RCC 7860 (cell line): Measurements from ENCODE around the gene RPS6KA2.
"Not testable (repeated sequence)": the region's sequence is repeated elsewhere in the genome, so short reads cannot be mapped to it uniquely, and the experiment has no call there.

Source experiments
- DNase-seq: peaks from one replicate; pipeline ENCODE4 v3.0.0-alpha.2; 2015; ENCODE audit warnings: low spot score
- FAIRE-seq: peaks from 2 replicates; lab custom pipeline; 2012; peaks lifted over from hg19 to GRCh38; lab: Jason Lieb, UNC

The RPS6KA2 gene

DNA sequence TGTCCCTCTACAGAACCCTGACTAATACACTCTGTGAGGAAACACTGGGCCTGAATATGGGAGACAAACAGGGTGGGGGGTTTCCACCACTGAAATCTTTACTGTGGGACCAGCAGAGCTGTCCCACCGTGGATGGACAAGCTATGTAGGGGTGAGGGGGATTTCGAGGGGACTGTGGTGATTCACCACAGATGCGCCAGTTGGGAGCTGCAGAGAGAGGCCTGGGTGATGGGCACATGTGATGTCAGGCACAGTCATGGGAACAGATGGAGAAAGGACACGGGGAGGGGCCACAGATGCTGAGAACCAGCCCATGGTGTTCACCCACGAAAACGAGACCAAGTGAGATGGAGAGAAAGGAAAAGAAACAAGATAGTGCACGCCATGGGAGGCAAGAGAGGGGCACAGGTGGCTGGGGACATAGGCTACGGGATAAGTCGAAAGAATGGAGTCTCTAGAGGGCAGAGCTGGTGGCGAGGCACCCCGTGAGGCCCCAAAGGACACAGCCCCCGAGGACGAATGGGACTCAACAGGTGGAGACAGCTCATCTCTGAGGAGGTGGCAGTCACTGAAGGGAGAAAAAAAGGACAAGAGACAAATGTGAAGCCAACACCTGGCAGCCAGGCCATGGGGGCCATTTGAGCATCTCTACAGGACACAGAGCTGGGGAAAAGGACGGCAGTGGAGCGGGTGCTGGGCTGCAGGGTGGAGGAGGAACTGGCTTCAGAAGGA lies 30.1 kb downstream of the RPS6KA2 start:
- DNase-seq: no peak

DNA sequence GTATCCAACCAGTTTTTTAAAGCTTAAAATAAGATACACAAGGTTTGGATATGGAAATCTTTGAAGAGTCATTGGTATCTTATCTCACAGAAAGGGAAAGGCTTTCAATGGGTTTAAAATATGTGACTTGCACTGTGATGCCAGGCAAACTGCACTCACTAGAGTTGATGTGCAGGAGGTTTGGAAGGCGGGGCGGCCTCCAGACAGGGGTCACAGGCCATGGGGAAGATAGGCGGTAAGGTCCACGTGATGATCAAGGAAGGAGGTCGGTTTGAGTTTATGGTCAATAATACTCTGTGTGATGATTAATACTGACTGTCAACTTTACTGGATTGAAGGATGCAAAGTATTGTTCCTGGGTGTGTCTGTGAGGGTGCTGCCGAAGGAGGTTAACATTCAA lies 31.1 kb downstream of the RPS6KA2 start:
- FAIRE-seq: no peak
- DNase-seq: no peak

More for the DNA sequence above, 30.1 kb downstream of the RPS6KA2 start:
- no peak for FAIRE-seq

DNA sequence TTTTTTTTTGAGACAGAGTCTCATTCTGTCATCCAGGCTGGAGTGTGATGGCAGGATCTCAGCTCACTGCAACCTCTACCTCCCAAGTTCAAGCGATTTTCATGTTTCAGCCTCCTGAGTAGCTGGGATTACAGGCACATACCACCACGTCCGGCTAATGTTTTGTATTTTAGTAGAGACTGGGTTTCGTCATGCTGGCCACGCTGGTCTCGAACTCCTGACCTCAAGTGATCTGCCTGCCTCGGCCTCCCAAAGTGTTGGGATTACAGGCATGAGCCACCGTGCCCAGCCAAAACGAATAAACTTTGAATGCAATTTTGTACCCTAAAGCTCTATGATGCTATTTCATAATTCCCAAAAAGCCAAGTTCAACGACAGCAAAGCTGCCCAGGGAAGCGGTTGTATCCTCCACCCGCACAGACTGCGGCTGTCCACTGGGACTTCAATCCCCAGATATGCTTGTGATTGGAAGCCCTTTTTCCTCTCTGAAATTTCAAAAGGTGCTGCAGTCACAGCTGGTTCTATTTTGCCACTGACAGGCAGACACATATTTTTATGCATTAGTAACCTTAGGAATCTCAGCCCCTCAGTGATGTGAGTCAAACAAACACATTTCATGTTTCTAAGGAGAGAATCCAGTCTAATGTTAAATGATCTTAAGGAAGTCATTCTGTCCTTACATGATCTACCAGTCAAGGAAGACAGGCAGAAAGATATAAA lies 31.8 kb downstream of the RPS6KA2 start:
- peak; percentile 44 for DNase-seq
- FAIRE-seq: no peak

DNA sequence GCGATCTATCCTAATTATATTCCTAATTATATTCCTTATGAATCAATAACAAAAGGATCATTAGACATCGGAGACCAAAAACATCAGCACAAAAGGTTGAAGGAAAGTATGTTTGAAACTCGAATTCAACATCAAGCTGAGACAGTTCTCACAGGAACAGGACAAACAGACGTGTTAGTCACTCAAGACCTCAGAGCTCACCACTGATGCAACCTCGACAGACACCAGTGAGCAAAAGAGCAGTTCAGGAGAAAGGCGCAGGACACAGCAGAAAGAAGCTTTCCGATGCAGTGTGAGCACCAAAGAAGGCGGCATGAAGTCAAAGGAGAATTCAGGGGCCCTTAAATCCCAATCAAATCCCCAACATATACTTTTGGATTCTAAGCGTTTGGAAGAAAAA lies 34.2 kb downstream of the RPS6KA2 start:
- FAIRE-seq (no peak), DNase-seq (no peak)

DNA sequence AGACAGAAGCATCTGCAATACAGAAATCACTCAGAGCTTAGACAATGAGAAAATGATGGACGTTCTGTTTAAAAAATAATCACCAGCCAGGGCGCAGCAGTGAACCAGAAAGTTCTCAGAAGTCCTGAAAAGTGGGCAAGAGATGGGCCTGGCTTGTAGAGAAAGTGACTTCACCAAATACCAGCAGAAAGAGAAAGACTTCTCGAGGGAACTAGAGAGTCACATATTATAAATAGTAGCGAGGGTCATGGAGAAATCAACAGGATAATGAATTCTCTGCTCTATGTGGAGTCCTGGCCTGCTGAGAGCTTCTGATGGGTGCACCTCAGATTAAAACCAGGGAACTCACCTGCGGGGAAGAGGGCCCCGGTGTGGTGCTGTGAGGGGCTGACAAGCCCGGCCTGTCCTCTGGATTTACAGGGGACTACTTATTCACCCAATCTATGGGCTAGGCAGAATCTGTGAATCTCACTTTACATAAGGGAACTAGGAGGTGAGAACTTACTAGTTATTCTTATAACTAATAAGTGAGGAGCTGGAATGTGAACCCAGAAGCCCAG lies 35.0 kb downstream of the RPS6KA2 start:
- DNase-seq: no peak
- FAIRE-seq: no peak

DNA sequence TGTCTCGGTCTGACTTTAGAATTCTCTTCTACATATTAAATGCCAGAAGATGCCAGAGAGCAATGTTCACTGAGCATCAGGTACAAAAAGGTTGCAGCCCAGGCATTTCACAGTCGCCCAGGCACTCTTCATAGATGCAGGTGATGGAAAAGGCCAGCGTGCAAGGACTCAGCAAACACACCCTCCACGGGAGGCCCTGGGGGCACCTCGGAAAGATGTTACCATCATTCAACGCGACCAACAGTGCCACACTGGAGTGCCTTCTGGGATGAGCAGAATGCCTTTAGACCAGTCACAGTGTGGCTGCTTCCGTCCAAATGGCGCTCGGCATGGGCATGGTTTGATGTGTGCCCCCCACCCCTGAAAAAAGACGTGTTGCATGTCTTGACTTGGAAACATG lies 36.0 kb downstream of the RPS6KA2 start:
- DNase-seq: no peak
- no peak for FAIRE-seq

DNA sequence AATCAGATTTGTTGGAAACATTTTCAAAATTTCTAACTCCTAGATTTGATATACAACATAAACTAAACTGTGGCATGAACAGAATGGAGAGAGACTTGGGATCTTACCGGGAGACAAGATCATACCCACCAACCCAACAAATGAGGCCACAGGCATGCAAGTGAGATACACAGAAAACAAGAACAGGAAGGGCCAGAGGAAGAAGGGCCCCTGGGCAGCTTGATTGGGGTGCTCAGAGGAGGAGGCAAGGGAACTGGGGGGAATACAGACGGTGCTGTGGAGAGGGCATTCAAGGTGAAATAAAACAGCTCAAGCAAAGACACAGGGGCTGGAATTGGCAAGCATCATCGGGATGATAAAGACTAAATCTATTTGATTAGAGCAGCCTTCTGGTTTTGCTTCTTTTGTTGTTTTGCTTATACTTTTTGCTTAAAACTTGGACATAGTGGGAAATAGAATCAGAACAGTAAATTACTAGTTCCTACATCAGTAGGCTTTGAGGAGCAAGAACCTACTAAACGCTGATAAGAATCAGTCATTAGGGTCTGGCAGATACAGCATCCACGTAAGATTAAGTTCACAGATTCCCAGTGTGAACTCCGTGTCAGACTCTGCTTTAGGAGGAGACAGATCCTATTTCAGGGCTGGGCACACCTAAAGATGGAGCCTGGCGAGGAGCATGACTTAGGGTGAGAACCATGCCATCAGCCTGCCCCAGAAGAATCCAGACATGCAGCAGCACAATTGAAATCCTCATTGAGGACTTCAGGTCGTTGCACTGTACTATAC lies 37.1 kb downstream of the RPS6KA2 start:
- no peak for FAIRE-seq
- DNase-seq: no peak

DNA sequence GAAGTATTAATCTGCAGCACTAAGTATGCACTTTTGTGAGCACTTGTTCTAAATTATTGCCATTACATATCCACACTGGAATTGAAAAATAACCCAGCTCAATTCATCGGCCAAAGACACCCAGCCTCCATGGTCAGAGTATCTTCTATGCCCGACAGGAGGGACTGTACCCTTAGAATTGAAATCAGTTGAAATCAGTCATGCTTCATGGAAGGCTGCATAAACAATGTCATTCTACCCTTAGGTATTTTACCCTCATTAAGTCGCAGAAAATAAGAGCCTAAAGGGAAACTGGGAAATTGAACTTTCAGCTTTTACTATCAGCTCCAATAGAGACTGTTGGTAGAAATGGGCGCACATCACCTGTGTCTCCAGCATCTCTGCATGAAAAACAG lies 37.7 kb downstream of the RPS6KA2 start:
- DNase-seq: no peak
- no peak for FAIRE-seq

DNA sequence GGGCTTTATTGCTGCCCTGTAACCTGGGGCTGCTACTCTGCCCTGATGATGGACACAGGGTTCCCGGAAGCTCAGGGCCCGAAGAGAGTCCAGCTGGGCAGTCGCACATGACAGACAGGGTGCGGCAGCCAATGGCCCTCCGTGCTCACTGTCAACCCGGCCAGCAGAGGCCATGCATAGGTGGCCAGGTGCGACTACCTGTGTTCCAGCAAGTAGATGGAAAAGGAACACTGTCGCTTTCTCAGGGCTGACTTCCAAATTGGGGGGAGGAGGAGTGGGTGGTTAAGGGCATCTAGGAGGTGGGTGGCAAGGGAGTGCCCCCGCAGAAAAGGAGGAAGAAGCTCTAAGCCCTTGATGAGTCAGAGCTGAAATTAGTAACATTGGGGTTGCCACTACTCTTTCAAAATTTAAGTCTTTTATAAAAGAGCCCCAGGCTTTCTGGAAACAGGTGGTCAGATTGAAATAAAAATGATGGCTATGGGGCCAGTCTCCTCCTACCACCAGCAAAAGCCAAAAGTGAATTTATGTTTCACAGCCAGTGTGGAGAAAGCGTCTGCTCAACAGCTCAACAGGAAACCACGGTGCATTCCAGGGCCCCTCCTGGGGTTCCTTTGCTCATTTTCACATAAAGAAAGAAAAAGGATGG lies 38.2 kb downstream of the RPS6KA2 start:
- no peak for FAIRE-seq
- no peak for DNase-seq

DNA sequence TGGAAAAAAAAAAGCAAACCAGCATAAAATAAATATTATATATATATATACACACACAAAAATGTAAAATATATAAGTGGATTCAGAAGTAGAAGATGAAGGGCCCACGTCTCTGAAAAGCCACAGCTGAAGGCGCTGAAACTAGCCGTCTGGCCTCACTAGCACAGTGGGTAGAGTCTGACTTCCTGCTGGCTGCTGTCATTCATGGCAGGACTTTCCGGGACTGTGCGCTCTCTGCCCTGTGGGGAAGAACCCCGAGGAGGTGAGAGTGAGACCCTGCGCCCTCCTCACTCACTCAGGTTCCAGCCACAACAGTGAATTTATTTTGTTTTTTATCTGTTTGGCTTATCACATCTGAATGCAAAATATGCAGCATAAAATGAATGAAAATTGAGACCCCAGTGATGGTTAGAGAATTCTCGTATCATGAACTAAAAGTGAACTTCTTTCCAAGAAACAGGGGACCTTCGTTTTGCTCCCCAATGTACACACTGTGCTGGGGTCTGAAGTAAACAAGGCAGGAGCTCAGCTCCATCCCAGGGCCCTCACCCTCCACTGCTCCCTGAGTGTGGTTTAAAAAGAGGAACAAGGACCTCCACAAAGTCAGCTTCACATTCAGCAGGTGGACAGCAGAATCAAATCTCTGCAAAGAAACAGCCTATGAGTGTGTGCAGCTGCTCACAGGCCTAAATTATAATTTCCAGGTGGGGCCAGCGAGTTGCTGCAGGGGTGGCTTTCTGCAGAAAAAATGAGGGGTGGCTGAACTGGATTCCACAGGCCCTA lies 39.2 kb downstream of the RPS6KA2 start:
- FAIRE-seq: no peak
- DNase-seq: no peak

DNA sequence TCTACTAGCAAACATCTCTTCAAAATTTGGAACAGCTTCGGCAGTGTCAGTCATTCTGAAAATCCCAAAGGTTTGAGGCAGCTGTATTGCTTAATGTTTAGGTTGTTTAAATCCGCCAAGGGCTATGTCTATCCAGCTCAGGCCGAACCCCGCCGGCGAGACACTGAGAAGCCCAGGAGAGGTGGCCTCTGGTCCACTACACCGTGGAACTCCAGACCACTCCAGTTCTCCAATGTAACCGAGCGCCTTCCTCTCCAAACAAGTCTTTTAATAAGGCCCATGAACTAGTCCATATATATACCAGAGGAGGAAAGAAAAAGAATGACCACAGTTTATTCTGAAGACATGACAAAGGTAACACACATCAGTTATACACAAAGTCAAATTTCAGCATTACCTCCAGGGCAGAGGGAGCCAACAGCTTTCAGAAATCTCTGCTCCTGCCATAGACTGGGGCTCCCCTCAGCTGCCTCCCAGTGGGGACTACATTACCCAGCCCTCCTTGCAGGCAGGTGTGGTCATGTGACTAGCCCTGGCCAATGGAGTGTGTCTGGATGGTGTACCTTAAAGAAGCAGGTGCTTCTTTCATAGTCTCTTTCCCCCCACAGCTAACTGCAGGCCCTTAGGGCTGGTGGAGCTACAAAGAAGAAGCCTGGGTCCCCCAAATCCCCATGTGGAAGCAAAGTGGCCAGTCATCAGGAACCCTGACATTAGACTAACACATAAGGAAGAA lies 40.5 kb downstream of the RPS6KA2 start, which contains the start of gene RAMACL:
Gene RAMACL (minus strand): TSS at position 255 of the 733 bp plus-strand sequence. CDS start 201 bp downstream, at position 54.
- FAIRE-seq (no peak), DNase-seq (no peak)

DNA sequence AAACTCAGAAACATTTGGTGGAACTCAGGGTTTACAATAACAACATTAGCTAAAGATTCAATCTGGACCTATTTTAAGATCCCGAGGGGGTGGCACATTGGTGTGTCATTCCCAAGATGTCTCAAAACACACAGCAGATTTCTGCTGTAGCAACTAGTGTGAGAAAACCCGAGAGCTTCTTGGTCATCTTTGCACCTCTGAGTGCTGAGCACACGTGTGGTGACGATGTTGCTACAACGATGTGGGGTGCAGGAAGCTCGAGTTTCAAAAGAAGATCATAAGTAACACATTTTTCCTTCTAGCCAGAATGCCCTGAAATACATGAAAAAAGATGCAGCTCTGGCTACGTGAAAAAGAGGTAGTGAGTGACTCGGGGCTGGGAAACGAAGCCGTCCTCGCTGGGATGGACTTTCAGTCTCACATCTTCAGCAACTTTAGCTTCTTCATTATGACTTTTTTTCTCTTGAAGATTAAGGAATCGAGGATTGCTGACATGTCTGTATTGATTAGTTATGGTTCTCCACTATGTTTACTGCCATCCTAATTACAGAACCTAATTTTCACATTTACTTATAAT lies 42.1 kb downstream of the RPS6KA2 start:
- DNase-seq: no peak
- no peak for FAIRE-seq

DNA sequence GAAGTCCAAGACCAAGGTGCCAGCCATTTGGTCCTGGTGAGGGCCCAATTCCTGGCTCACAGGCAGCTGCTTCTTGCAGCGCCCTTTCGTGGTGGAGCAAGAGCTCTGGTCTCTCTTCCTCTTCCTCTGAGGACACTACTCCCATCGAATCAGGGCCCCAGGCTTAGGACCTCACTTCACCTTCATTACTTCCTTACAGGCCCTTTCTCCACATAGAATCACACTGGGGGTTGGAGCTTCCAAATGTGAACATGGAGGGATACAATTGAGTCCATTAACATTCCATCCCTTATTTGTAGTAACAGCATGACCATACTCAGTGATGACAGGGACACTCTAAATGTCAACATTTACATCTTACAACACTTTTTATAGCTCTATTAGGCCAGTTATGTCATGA lies 42.9 kb downstream of the RPS6KA2 start:
- FAIRE-seq: no peak
- DNase-seq: no peak

DNA sequence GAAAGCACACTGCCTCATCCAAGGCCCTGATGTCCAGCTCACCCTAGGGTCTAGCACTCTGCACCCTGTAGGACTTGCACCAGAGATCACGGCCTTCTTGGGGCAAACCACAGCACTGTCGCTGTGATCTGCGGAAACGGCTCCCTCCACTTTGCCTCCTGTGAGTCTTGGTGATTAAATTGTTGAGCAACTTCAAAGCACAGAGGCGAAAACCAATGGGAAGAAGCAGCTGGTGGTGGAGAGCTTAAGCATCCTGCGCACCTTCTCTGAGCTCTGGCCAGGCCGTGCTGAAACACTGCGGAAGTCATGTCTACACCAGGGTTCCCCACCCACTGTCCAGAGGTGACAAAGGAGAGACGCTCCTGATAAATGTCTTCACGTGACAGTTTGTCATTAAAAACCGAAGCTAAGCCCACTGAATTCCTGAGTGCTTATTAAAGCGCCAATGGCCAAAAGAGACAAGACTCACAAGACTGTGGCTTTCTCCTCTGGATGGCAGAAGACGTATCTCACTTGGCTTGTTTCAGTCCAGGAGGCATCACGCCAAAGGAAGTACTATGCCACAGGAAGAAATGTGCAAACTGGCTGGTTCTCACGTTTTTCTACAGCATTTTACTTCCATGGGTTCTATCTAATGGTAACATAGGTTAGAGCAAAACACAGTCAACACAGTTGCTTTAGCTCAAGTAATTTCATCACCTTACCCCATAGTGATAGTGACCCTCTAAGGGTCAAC lies 43.7 kb downstream of the RPS6KA2 start:
- FAIRE-seq (no peak), DNase-seq (no peak)

DNA sequence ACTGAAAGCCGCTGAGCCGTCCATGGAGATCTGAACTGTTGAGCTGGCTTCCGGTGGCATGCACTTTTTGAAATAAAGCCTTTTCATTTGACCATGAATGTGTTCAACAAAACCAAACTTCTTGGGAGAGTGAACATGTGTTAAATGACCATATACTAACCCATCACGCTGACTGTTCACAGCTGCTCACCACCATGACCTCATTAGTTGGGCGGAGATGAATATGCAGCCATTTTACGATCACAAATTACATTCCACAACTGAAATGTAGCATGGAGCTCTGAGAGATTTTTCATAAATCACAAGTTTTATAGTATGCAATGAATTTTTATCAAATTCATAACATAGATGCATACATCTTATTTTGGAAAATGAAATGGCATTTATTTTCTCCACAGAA lies 44.8 kb downstream of the RPS6KA2 start:
- DNase-seq (no peak), FAIRE-seq (no peak)

DNA sequence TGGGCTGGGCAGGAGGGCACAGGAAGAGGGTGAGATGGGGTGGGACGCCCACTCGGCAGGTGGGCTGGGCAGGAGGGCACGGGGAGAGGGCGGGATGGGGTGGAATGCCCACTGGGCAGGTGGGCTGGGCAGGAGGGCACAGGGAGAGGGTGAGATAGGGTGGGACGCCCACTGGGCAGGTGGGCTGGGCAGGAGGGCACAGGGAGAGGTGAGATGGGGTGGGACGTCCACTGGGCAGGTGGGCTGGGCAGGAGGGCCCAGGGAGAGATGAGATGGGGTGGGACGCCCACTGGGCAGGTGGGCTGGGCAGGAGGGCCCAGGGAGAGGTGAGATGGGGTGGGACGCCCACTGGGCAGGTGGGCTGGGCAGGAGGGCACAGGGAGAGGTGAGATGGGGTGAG lies 45.2 kb downstream of the RPS6KA2 start:
- not testable (repeated sequence) for DNase-seq, FAIRE-seq

DNA sequence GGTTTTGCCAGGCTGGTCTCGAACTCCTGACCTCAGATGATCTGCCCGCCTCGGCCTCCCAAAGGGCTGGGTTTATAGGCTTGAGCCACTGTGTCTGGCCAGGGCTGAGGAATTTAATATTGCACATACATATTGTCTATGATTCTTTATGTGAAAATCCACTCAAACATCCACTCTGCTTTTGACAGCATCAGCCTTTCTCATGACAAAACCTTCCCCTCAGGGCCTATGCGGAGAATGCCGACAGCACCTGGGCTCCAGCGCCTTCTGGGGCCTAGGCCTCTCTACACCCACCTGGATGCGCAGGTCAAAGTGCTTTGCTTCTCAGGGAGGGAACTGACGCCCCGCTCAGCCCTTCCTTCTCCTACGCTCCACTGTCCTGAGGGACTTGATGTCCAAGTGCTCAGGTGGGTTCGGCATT lies 46.0 kb downstream of the RPS6KA2 start:
- DNase-seq (no peak), FAIRE-seq (no peak)
